ENCODE data around the gene CFAP74.

CFAP74 gene

DNA sequence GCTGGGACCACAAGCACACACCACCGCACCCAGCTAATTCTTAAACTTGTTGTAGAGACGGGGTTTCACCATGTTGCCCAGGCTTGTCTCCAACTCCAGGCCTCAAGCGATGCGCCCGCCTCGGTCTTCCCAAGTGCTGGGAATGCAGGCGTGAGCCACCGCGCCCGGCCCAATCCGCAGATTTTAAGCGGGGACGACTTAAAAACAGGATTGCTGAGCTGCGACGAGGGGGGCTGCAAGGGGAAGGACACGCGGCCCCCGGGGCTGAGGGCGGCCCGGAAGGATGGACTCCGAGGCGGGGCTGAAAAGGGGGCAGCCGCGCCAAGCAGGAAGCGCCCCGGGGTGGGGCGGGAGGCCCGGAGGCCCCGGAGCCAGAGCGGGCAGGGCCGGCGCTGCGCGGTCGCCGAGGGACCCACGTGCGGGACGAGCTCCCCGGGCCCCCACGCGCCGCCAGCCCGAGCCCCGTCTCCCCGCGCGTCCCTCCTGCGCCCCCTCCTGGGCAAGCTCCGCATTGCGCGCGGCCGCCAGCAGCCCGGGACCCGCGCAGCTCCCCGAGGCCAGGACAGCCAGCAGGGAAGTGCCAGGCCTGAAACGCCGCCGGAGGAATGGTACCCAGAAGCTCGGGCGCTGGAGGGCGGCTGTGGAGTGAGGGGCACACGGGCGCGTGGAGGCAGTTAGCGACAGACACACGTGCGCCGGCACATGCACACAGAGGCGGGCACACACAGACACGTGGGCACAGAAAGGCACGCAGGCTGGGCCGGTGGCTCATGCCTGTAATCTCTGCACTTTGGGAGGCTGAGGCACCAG lies 41.1 kb upstream of the CFAP74 start:
- no peak overlapping the region for H3K27ac Mint-ChIP-seq
- DNase-seq (ENCODE audit: low spot score in 2 of 2) (peak; percentile 89 to 94), ATAC-seq (peak; percentile 80)
- H3K4me1 Mint-ChIP-seq = peaks cover 35% of the 10 kb centered on the region
- H3K4me3 Mint-ChIP-seq = peak overlapping the region; percentile 41
- H3K36me3 Mint-ChIP-seq = no peaks in the 10 kb centered on the region
- no peaks in the 10 kb centered on the region for H3K9me3 Mint-ChIP-seq

DNA sequence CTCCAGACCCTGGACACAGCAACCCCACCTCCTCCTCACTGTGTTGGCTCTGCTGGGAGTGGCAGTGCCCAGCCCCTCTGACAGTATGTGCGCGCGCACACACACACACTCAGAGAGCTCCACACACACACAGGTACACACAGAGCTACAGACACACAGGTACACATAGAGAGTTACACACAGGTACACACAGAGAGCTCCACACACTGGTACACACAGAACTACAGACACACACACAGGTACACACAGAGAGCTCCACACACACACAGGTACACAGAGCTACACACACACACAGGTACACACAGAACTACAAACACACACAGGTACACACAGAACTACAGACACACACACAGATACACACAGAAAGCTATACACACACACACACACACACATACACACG lies 40.3 kb upstream of the CFAP74 start:
- no peak for ATAC-seq
- no peaks in the 10 kb centered on the region for H3K36me3 Mint-ChIP-seq
- DNase-seq (ENCODE audit: low spot score in 2 of 2) = no peak
- H3K27ac Mint-ChIP-seq = no peak overlapping the region
- no peaks in the 10 kb centered on the region for H3K9me3 Mint-ChIP-seq
- H3K4me3 Mint-ChIP-seq = peak overlapping the region; percentile 41
- H3K4me1 Mint-ChIP-seq = peaks cover 27% of the 10 kb centered on the region

DNA sequence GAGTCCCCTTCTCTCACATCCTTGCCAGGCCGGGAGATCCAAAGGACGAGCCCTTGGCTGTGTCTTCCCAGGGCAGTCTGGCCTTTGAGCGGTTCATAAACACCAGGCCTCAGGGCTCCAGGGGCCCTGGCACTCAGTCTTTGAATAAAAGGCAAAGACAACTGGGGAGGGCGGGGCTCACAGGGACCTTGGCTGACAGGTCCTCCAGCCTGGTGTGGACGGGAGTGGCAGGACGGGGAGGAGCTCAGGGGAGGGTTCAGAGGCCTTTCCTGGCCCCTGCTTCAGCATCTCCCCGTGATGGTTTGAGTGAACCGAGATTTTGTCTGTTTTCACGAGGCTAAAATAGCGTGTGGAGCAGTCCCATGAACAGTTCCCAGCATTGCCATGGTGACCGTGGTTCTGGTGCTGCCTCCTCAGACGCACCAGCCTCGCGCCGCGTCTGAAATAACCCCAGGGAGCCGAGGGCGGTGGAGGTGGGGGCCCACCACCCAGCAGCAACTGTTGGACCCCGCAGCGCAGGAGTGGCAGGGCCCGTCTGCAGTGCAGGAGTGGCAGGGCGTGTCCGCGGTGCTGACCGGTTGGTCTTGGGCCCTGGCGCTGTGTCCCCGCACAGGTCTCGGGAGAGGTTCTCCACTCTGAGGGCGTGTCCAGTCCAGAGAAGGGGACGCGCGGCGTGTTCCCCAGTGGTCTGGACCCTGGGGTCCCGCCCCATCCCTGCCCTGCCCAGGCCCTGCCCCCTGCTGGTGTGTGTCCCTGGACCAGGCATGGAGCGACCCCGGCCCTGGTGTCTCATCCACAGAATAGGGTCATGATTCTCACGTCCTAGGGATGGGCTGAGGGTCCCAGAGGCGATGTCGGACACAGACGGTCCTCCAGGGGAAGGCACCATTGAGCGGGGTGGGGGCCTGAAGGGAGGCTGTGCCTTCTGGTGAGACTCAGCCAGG lies 39.5 kb upstream of the CFAP74 start:
- Mint-ChIP-seq H3K4me1 (peaks cover 19% of the 10 kb centered on the region), H3K9me3 (no peaks in the 10 kb centered on the region), H3K36me3 (no peaks in the 10 kb centered on the region), H3K4me3 (no peak overlapping the region), H3K27ac (no peak overlapping the region)
- ATAC-seq = no peak
- no peak for DNase-seq (ENCODE audit: low spot score in 2 of 2)

DNA sequence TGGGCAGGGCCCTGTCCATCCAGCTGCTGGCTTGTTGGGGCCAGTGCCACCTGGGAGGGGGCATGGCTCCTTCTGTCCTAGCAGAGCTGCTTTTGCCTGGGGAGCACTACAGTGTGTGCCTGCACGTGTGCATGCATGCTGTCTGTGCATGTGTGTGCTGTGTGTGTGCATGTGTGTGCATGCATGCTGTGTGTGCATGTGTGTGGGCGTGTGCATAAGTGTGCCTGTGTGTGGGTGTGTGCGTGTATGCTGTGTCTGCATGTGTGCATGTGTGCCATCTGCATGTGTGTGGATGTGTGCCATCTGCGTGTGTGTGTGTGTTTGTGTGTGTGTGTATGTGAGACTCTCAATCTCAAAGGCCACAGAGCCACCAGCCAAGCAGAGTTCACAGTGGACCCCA lies 38.3 kb upstream of the CFAP74 start:
- peaks cover 19% of the 10 kb centered on the region for H3K4me1 Mint-ChIP-seq
- no peak overlapping the region for H3K4me3 Mint-ChIP-seq
- no peaks in the 10 kb centered on the region for H3K9me3 Mint-ChIP-seq
- ATAC-seq (no peak), DNase-seq (ENCODE audit: low spot score in 2 of 2) (no peak)
- no peaks in the 10 kb centered on the region for H3K36me3 Mint-ChIP-seq
- no peak overlapping the region for H3K27ac Mint-ChIP-seq

DNA sequence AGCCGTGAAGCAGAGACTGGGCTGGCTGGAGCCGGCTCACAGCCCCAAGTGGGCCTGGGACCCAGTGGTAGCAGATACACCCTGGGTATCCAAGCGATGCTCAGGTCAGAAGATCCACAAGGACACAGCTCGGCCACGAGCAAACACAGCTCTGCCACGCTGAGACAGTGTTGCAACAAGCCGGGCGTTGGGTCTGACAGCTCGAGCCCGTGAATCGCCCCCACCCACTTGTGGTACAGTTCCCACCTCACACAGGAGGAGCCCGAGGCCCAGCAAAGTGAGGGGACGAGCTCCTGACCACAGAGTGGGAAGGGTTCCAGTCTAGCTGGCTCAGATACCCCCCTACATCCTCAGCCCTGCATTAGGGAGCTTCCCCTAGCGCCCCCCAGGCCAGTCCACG lies 37.7 kb upstream of the CFAP74 start:
- ATAC-seq (no peak), DNase-seq (ENCODE audit: low spot score in 2 of 2) (no peak)
- Mint-ChIP-seq H3K27ac (no peak overlapping the region), H3K36me3 (no peaks in the 10 kb centered on the region), H3K4me1 (peaks cover 19% of the 10 kb centered on the region), H3K4me3 (no peak overlapping the region), H3K9me3 (no peaks in the 10 kb centered on the region)

DNA sequence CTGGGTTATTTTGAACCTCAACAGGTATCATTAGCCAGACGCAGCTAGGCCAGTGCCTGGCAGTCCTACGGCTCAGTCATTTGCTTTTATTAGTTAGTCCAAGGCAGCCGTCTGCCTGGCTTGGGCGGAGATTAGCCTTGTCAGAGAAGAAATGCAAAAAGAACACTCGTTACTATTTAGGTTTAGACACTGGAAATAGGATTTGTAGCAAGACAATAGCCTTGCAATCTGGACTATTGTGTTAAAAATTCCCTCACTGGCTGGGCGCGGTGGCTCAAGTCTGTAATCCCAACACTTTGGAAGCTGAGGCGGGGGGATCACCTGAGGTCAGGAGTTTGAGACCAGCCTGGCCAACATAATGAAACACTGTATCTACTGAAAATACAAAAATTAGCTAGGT lies 35.7 kb upstream of the CFAP74 start:
- no peaks in the 10 kb centered on the region for H3K36me3 Mint-ChIP-seq
- no peak for ATAC-seq

DNA sequence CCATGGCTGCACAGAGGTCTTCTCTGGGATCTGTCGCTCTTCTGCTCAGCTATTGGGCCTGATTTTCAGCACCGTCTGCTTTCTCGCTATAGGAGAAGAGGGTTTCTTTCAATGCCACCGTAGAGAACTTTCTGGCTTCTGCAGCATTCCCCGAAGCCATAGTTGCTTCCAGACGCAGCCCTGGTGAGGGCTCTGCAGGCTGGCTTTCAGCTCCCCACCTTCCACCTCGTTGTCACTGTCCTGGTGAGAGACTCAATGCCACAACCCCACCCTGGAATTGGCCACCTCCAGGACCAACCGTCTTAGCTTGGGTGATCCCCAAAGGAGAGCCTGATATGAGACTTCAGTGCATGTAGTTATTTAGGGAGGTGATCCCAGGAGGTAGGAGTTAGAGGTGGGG lies 34.6 kb upstream of the CFAP74 start:
- Mint-ChIP-seq H3K27ac (no peak overlapping the region), H3K9me3 (no peaks in the 10 kb centered on the region), H3K4me1 (no peaks in the 10 kb centered on the region), H3K36me3 (no peaks in the 10 kb centered on the region), H3K4me3 (no peak overlapping the region)
- ATAC-seq = no peak
- DNase-seq (ENCODE audit: low spot score in 2 of 2) = no peak

More for the DNA sequence above, 35.7 kb upstream of the CFAP74 start:
- Mint-ChIP-seq H3K4me1 (peaks cover 6% of the 10 kb centered on the region), H3K4me3 (no peak overlapping the region), H3K9me3 (no peaks in the 10 kb centered on the region), H3K27ac (no peak overlapping the region)
- no peak for DNase-seq (ENCODE audit: low spot score in 2 of 2)

DNA sequence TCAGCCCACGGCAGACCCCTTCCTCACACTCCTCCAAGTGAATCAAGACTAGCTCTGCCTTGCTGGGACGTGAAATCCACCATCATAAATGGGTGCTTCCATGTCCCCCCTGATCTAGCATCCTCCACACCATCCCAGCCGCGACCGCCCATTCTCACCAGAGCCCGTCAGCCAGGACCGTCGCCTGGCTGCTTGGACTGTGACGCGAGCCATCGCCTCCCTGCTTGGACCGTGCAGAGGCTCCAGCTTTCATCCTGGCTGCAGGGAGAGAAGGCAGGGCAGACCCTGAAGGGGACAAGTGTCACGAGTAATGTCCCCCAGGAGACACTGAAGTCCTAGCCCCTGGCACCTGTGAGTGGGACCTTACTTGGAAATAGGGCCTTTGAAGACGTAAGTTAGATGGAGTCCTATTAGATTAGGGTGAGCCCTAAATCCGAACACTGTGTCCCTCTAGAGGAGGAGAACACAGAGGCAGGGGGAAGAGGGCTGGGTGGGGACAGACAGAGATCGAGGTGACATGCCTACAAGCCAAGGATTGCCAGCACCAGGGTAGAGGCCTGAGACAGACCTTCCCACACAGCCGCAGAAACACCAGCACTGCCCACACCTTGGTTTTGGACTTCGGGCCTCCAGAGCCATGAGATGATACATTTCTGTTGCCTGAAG lies 33.9 kb upstream of the CFAP74 start:
- DNase-seq (ENCODE audit: low spot score in 2 of 2) (no peak), ATAC-seq (no peak)
- H3K4me1 Mint-ChIP-seq = no peaks in the 10 kb centered on the region
- H3K9me3 Mint-ChIP-seq = no peaks in the 10 kb centered on the region
- H3K27ac Mint-ChIP-seq = no peak overlapping the region
- no peak overlapping the region for H3K4me3 Mint-ChIP-seq
- H3K36me3 Mint-ChIP-seq = no peaks in the 10 kb centered on the region

DNA sequence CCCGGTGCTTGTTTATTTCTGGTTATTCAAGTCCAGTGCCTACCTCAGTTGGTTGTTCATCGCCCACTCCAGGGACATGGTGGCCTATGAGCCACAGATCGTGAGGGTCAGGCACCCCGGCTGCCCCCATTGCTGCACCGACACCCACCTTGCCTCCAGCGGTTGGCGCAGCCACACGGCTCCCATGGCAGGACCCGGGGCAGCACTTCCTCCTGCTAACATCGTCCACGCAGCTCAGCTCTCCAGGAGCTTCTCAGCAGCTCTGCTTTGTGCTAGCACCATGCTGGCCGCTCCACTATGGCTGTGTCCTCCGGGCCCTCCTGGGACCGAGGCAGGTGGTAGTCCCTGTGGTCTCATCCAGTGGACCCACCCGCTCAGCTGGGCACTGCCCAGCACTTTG lies 32.7 kb upstream of the CFAP74 start:
- H3K4me3 Mint-ChIP-seq = no peak overlapping the region
- ATAC-seq (no peak), DNase-seq (ENCODE audit: low spot score in 2 of 2) (no peak)
- no peaks in the 10 kb centered on the region for H3K9me3 Mint-ChIP-seq
- H3K27ac Mint-ChIP-seq = no peak overlapping the region
- H3K4me1 Mint-ChIP-seq = no peaks in the 10 kb centered on the region
- H3K36me3 Mint-ChIP-seq = no peaks in the 10 kb centered on the region

DNA sequence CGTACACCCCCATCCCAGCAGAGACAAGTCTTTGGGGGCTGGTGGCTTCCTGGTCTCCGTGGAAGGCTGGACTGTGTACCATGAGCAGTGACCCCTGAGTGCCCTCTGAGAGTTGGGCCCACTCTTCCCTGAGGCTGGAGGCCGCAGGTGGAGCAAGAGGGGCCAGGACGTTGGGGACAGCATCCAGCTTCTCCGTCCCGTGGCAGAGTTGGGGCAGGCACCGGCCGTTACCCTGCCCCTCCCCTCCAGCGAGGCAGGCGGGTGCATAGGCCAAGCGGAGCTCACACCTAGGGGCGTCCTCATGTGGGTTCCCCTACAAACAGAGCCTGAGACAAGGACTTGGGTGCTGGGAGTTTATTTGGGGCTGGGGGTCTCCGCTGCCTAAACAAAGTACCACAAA lies 29.6 kb upstream of the CFAP74 start:
- H3K9me3 Mint-ChIP-seq = no peaks in the 10 kb centered on the region
- no peaks in the 10 kb centered on the region for H3K36me3 Mint-ChIP-seq
- H3K4me3 Mint-ChIP-seq = no peak overlapping the region
- H3K4me1 Mint-ChIP-seq = no peaks in the 10 kb centered on the region
- H3K27ac Mint-ChIP-seq = no peak overlapping the region
- no peak for DNase-seq (ENCODE audit: low spot score in 2 of 2)
- ATAC-seq = no peak

DNA sequence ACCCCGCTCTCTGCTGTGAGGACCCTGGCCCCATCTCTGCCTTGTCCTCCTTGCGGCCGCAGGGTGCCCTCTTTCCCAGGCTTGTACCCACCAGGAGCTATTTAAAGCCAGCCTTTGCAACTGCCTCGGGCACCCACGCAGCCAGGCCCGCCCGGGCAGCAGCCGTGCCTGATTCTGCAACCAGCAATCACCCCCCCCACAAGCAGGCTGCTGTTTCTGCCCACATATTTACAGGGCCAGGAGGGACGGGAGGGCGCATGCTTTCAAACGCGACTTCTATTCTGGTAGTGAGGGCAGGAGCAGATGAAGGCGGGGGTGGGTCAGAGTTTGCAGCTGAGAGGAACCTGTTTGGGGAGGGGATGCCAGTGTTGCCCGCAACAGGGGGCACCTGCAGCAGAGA lies 29.2 kb upstream of the CFAP74 start:
- Mint-ChIP-seq H3K9me3 (no peaks in the 10 kb centered on the region), H3K36me3 (no peaks in the 10 kb centered on the region), H3K4me3 (no peak overlapping the region), H3K27ac (no peak overlapping the region), H3K4me1 (no peaks in the 10 kb centered on the region)
- no peak for DNase-seq (ENCODE audit: low spot score in 2 of 2)
- ATAC-seq = no peak

DNA sequence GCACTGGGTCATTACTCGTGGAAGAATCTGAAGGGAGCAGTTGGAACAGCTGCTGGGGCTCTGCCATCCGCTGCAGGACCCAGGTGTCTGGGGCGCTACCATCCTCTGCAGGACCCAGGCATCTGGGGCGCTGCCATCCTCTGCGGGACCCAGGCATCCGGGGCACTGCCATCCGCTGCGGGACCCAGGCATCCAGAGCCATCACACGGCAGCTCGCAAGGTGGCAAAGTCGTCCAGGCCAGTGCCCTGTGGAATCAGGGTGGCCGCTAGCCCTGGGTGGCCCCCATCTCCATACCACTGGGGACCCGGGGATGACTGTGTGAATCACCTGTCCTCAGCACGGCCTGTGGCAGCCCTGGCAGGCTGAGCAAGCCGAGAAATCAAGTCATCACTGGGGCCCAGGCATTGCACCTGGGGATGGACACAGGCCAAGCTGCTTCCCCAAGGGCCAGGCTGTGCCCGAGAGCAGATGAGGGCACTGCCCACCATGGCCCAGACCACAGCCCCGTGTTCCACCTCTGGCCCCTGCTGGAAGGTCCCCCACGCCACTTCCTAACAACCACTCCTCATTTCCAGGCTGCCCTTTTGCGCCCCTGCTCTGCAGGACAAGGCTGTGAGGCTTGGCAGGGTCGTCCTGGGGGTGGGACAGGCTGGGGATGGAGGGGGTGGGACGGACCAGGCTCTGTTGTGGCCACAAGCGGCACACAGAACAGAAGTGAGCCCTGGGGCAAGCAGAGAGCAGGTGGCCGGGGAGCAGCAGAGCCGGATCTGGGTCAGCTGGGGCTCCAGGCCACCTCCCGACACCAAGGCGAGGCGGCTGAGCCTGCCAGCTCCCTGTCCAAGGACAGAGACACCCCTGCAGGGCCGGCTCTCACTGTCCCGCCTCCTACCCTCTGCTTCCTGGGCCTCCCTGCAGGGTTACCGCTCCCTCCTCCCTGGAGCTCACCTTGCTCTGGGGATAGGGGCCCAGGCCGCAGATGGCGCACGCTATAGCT lies 28.3 kb upstream of the CFAP74 start:
- Mint-ChIP-seq H3K27ac (no peak overlapping the region), H3K4me1 (no peaks in the 10 kb centered on the region), H3K4me3 (no peak overlapping the region), H3K9me3 (no peaks in the 10 kb centered on the region), H3K36me3 (no peaks in the 10 kb centered on the region)
- DNase-seq (ENCODE audit: low spot score in 2 of 2) (no peak), ATAC-seq (no peak)

DNA sequence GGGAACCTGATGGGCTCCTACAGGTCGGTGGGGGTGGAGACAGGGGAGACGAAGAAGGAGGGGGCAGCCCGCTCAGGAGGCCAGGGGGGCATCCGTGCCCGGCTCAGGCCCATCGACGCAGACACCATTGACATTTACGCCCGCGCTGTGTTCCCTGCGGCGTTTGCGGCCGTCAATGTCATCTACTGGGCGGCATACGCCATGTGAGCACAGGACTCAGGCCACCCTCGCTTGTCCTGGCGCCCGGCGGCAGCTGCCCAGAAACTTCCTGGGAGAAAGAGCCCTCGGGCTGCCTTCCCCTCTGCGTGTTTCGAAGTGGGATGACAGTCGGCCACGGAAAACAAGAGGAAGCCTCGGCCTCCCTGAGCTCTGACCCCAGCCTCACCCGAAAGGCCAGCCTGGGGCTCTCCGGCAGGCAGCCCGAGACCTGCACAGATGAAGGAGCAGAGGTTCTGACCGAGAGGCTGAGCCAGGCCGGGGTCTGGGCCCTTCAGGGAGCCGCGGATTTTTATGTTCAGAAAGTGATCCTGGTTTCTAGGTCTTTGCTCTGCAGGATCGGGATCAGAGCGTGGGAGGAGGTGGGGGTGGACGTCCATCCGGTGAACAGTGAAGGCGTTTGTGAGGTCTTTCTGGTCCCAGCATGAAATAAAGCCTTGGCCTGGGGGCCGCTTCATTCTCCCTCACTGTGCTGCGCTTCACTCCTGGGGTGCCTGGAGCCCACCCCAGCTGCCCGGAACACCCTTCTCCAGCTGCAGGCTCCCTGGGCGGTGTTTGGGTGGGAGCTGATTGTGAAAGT lies 26.7 kb upstream of the CFAP74 start:
- Mint-ChIP-seq H3K9me3 (no peaks in the 10 kb centered on the region), H3K36me3 (no peaks in the 10 kb centered on the region), H3K27ac (no peak overlapping the region), H3K4me3 (no peak overlapping the region), H3K4me1 (no peaks in the 10 kb centered on the region)
- ATAC-seq (no peak), DNase-seq (ENCODE audit: low spot score in 2 of 2) (no peak)

DNA sequence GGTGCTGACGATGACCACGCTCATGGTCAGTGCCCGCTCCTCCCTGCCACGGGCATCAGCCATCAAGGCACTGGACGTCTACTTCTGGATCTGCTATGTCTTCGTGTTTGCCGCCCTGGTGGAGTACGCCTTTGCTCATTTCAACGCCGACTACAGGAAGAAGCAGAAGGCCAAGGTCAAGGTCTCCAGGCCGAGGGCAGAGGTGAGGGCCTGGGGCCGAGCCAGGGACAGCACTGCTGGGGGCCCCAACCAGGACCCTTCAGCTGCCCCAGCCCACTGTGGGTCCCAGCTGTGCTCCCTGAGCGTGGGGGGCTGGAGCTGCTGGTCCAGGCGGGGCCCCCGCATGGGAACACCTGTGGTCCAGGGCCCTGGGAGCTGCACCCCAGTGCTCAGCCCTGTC lies 26.0 kb upstream of the CFAP74 start:
- Mint-ChIP-seq H3K27ac (no peak overlapping the region), H3K9me3 (no peaks in the 10 kb centered on the region), H3K36me3 (no peaks in the 10 kb centered on the region), H3K4me3 (no peak overlapping the region), H3K4me1 (no peaks in the 10 kb centered on the region)
- no peak for ATAC-seq
- no peak for DNase-seq (ENCODE audit: low spot score in 2 of 2)

Measured in stimulated activated effector memory CD8-positive, alpha-beta T cell treated with anti-CD3 and anti-CD28 coated beads, Interleukin-12 subunit alpha, Interleukin-12 subunit beta, amount 100 ng/mL, for 72 hours (primary cell).